Measurements from ENCODE around the gene BCL2L14.
"Not testable (repeated sequence)": the region's sequence is repeated elsewhere in the genome, so short reads cannot be mapped to it uniquely, and the experiment has no call there.

BCL2L14 gene

DNA sequence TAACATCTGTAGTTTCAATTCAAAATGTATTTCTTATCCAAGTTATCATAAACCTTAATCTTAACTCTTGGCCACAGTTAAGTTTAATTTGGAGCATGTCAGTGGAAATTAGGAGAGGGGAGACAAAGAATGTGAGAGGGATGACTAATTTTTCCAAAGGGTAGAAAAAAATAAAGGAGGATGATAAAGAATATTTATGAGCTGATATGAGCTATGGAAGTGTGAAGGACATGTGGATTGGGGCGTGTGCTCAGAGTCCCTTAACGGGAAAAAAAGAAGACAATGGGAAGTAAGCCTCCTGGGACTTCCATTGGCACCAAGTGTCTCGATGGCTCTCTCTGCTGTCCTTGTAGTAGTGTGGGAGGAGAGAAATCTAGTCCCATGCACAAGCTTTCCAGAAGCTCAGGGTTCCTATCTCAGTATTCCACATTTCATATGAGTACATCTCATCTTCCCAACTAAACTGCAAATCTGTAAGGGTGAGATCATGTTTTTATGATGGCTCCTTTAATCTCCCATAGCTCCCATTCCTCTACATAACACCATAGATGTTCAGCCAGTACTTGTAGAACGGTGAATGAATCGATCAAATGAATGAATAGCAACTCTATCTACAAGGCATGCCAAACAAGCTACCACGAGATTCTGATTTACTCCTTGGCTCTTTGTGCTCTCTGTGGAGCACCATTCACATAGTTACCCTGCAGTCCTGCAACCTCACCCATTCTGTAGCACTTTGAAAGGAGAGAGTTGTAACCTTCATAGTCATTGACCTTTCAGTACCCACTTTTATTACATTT lies 27.4 kb downstream of the BCL2L14 start:
- in situ Hi-C loops (cut with MboI; ENCODE audit: low sequenced_read_pairs), result no loop called here

DNA sequence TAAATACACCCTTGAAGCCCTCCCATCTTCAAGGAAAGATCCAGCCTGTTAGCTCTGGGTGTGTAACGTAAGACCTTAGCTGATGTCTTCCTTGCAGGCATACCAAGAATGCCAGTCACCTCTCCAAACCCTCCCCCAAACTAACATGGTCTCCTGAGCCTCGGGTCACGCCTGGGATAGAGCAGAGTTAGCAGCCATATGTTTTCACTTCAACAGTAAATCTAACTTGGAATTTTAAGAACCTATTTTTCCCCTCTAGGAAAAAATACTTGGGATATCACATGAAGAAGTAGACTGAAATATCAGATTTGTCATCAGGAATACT lies 27.9 kb downstream of the BCL2L14 start:
- in situ Hi-C loops (cut with MboI; ENCODE audit: low sequenced_read_pairs), result no loop called here

GRCh38 chr12:12099102-12099501 lies 28.4 kb downstream of the BCL2L14 start:
- in situ Hi-C loops (cut with MboI; ENCODE audit: low sequenced_read_pairs), result no loop called here

GRCh38 chr12:12107678-12108077 lies 36.9 kb downstream of the BCL2L14 start:
- in situ Hi-C loops (cut with MboI; ENCODE audit: low sequenced_read_pairs), result no loop called here

- in situ Hi-C loops (cut with MboI; ENCODE audit: low sequenced_read_pairs), result no loop called here
Measured at GRCh38 chr12:12108441-12109058, 37.8 kb downstream of the BCL2L14 start.

- in situ Hi-C loops (cut with MboI; ENCODE audit: low sequenced_read_pairs), result not testable (repeated sequence)
Measured at GRCh38 chr12:12110923-12111555, 40.3 kb downstream of the BCL2L14 start.

GRCh38 chr12:12115514-12115913 lies 44.8 kb downstream of the BCL2L14 start:
- in situ Hi-C loops (cut with MboI; ENCODE audit: low sequenced_read_pairs), result no loop called here

DNA sequence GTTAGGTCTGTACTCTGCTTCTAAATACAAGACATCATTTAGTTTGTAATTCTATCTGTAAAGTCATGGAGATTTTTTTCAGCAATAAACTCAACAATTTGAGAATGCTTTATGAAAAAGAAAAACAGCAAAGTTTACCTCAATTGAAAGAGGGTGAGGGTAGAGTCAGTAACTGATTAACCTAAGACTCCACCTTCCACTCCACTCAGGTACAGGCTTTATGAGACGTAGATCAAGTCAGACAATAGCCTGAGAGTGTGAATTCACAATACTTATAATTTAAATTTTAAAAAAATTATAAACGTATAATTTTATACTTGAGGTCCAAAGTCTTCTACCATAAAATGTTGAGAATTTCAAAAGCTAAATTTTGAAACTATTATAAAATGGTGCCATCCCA lies 45.9 kb downstream of the BCL2L14 start:
- in situ Hi-C loops (cut with MboI; ENCODE audit: low sequenced_read_pairs), result no loop called here

GRCh38 chr12:12121061-12121460 lies 50.3 kb downstream of the BCL2L14 start:
- in situ Hi-C loops (cut with MboI; ENCODE audit: low sequenced_read_pairs), result no loop called here

DNA sequence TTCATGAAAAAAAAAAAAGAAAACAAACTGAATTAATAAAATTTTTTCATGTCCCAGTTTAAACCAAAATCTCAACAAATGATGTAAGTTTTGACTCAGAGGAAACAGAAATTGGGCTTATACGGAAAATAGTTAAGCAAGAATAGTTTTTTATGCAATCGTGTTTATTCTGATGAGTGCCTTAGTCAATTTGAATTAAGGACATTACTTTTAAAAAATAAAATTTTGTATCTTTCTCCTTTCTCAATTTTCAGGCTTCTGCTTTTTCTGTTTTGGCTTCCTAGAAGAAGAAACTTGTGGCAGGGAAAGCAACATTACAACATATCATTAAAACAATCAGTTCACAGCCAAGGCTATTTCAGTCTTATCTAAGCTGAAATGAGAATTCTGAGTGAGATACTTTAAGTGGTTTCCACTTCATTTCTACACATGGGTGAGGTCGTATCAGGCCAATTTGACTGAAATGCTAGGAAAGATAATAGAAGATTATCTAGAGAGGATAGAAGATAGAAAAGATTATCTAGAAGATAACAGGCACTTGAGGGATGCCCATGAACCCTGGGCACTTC lies 52.4 kb downstream of the BCL2L14 start:
- in situ Hi-C loops (cut with MboI; ENCODE audit: low sequenced_read_pairs), result no loop called here

GRCh38 chr12:12126551-12126950 lies 55.8 kb downstream of the BCL2L14 start:
- in situ Hi-C loops (cut with MboI; ENCODE audit: low sequenced_read_pairs), result no loop called here

GRCh38 chr12:12127304-12127703 lies 56.6 kb downstream of the BCL2L14 start:
- in situ Hi-C loops (cut with MboI; ENCODE audit: low sequenced_read_pairs), result no loop called here

DNA sequence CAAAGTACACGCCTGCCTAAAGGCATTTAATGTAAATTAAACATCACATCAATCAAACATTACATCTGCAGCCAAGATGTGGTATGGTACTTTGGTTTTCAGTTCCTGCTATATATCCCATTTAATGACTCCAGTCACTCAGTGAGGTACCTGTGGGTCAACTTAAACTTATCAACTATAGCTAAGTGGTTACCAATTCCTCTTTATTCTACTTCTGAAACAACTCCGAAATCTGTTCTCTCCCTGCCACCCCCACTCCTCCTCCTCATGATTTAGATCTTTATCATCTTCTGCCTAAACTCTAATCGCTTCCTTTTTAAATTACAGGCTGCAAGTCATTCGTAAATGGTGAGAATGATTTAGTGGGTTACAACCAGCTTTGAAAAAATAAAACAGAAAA lies 57.9 kb downstream of the BCL2L14 start:
- in situ Hi-C loops (cut with MboI; ENCODE audit: low sequenced_read_pairs), result no loop called here

GRCh38 chr12:12133259-12133658 lies 62.5 kb downstream of the BCL2L14 start:
- in situ Hi-C loops (cut with MboI; ENCODE audit: low sequenced_read_pairs), result no loop called here

- in situ Hi-C loops (cut with MboI; ENCODE audit: low sequenced_read_pairs), result no loop called here
Measured at GRCh38 chr12:12133785-12134184, 63.0 kb downstream of the BCL2L14 start.

DNA sequence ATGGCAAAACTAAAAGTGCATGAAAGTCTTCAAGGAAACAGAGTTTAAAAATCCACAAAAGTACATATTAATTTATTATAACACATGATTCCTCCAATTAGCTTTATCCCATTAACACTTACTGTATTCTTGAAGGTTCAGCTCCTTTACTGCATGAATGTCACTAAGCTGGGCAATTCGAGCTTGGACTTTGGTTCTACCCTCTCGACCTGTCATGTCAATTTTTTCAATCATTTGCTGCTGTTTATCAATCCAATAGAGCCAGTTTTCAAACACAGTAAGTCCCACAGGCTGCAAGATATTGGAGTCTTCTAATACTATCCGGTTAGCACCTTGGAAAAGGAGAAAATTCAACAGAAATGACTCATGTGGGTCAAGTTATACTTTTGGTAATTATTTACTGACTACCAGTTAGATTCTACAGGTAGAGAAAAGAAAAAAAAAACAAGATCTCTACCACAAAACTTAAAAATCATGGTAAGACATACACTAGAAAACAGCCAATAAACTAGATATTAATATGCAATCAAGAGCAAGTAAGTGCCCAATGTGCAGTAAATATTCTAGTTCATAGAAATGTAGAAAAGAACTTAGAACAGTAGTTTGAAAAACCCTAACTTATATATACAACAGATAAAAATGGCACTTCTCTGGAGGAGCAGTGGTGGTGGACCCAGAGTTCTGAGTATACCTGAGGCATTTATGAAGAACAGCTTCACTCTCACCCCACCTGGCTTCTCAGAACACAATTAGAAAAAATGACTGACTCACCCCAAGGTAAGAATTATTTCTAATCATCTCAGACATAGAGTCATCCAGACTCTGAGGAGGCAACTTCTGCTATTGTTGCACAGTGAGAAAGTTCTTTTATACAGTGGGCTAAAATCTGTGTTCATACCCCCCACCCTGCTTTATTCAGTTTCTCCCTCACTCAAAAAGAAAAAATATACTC lies 67.7 kb downstream of the BCL2L14 start:
- in situ Hi-C loops (cut with MboI; ENCODE audit: low sequenced_read_pairs), result no loop called here

DNA sequence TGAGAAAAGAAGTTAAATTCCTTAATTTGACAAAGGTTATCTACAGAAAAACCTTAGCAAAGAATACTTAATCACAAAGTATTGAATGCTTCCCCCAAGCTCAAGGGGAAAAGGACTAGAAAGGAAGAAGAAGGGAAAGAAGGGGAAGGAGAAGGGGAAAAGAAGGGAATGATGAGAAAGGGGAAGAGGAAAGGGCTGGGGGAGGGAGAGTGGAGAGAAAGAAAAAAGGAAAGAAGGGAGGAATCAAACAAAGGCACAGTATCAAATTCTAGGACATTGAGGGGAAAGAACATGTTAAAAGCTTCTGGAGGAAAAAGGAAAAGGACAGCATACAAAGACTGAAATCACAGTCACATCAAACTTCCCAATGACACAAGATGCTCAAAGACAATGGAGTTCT lies 70.3 kb downstream of the BCL2L14 start:
- in situ Hi-C loops (cut with MboI; ENCODE audit: low sequenced_read_pairs), result no loop called here

- in situ Hi-C loops (cut with MboI; ENCODE audit: low sequenced_read_pairs), result not testable (repeated sequence)
Measured at GRCh38 chr12:12144531-12144930, 73.8 kb downstream of the BCL2L14 start.

GRCh38 chr12:12147111-12147510 lies 76.4 kb downstream of the BCL2L14 start:
- in situ Hi-C loops (cut with MboI; ENCODE audit: low sequenced_read_pairs), result no loop called here
